ENCODE data around the gene MEI4. TPM values are rescaled to one million over a fixed set of nuclear protein-coding genes. Genes with fewer than 3 reads are reported as not detected.

The MEI4 gene
- under 0.01 TPM in 2 replicates for total RNA-seq

GRCh38 chr6:77652739-77653138 is at the start of gene MEI4:
MEI4 (plus strand) TSS chr6:77653039; CDS start chr6:77690672, 37,633 bp downstream.

Other genes with a start within 250 kb of the MEI4 start
- 0.81 and 1.9 TPM in 2 replicates for gene HTR1B, start 189.5 kb upstream of the MEI4 start, total RNA-seq

All from hair follicle dermal papilla cell (primary cell).